Renal cortex interstitium (tissue), 11 donors: ENCODE results near the gene ZMIZ2. TPM values are rescaled to one million over a fixed set of nuclear protein-coding genes. Genes with fewer than 3 reads are reported as not detected.
"Not testable (repeated sequence)": the region's sequence is repeated elsewhere in the genome, so short reads cannot be mapped to it uniquely, and the experiment has no call there.

Source experiments
- DNase-seq, 11 donors: peaks; one replicate each; pipeline ENCODE4 v3.0.0-alpha.2; 2013; ENCODE audit warnings: low read depth in 9 of 11, low spot score in 4 of 11; ENCODE audit errors: extremely low read depth in 1 of 11
- polyA plus RNA-seq, 3 donors: library from polyadenylated mRNA; unstranded; fragments of 120-200 nt; gene quantifications; one replicate each; pipeline ENCODE4 v1.2.1, GENCODE V29; 2013; ENCODE audit not compliant: insufficient read length in 3 of 3

ZMIZ2 gene
- polyA plus RNA-seq, 3 donors, result 53.9 to 109 (median 72.0) TPM

GRCh38 chr7:44720301-44720700, 28.3 kb upstream of the ZMIZ2 start:
- no peak for DNase-seq

DNA sequence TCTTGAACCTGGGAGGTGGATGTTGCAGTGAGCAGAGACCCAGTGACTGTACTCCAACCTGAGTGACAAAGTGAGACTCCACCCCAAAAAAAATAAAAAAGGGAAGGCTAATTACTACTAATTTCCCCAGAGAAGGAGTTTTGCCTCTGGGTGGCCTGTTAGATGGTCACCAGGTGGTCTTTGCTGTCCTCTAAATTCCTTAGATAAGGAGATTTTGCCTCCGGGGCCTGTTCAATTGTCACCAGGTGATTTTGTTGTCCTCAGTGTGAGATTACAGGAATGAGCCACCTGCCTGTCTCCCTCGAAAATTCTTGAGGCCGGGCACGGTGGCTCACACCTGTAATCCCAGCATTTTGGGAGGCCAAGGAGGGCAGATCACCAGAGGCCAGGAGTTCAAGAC, 24.4 kb upstream of the ZMIZ2 start:
- DNase-seq, result no peak

DNA sequence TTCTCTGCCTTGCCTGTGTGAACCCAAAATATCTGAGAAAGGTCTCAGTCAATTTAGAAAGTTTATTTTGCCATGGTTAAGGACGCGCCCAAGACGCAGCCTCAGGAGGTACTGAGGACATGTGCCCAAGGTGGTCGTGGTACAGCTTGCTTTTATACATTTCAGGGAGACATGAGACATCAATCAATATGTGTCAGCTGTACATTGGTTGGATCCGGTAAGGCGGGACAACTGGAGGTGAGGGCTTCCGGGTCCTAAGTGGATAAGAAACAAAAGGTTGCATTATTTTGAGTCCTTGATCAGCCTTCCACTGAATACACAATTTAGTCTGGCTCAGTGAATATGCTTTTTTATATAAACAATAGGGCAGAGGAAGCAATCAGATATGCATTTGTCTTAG, 22.4 kb upstream of the ZMIZ2 start:
- DNase-seq, result not testable (repeated sequence)

DNA sequence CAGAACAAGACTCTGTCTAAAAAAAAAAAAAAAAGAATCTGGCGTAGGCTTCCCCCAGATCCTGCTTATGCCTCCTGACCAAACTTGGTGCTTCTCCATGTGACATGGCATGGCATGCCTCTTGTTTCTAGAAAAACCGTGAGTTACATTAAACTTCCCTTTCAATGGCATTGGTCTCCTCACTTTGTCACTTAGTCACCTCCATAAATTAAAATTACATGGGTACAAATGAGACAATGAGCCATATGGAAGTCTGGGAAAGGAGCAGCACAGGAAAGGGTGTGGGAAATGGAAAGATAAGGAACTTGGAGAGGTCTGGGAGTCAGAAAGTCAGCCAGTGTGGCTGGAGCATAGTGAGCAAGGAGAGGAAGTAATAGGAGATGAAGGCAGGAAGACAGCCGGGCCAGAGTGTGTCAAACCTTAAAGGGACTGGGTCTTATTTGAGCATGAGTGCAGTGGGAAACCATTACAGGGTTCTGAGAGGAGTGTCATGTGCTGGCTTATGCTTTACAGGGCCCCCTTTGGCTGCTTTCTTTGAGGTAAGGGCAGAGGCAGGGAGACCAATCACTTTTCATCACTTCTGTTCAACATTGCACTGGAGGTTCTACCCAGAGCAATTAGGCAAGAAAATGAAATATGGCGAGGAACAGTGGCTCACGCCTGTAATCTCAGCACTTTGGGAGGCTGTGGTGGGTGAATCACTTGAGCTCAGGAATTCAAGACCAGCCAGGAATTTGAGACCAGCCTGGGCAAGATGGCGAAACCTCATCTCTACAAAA, 21.3 kb upstream of the ZMIZ2 start:
- DNase-seq, result no peak

- DNase-seq, result no peak
Observed at GRCh38 chr7:44727937-44728262, 20.7 kb upstream of the ZMIZ2 start.

GRCh38 chr7:44729949-44730590, 18.6 kb upstream of the ZMIZ2 start:
- no peak for DNase-seq

DNA sequence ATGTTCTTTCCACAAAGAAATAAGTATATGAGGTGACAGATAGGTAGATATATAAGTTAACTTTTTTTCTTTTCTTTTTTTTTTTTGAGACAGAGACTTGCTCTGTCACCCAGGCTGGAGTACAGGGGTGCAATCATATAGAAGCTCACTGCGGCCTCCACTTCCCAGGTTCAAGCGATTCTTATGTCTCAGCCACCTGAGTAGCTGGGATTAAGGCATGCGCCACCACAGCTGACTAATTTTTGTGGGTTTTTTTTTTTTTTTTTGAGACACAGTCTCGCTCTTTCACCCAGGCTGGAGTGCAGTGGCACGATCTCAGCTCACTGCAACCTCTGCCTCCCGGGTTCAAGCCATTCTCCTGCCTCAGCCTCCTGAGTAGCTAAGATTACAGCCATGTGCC, 15.7 kb upstream of the ZMIZ2 start:
- DNase-seq, result not testable (repeated sequence)

GRCh38 chr7:44733708-44734481, 14.8 kb upstream of the ZMIZ2 start:
- no peak for DNase-seq

DNA sequence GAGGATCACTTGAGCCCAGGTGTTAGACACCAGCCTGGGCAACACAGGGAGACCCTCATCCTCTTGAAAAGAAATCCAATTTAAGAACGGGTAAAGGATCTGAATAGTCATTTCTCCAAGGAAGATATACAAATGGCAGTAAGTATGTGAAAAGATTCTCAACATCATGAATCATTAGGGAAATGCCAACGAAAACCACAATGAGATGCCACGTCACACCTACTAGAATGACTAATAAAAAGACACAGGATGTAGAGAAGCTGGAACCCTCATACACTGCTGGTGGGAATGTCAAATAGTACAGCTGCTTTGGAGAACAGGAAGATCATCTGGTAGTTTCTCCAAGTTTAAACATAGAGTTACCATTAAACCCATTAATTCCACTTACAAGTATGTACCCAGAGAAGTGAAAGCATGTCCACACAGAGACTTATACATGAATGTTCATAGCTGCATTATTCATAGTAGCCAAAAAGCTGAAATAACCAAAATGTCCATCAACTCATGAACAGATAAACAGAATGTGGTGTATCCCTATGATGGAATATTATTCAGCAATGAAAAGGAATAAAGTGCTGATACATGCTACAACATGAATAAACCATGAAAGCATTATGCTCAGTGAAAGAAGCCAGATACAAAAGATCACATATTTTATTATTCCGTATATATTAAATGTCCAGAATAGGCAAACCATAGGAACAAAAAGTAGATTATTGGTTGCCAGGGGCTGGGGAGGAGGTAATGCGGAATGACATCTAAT, 13.1 kb upstream of the ZMIZ2 start:
- DNase-seq, result no peak

- no peak for DNase-seq
Observed at GRCh38 chr7:44736896-44737295, 11.8 kb upstream of the ZMIZ2 start.

DNA sequence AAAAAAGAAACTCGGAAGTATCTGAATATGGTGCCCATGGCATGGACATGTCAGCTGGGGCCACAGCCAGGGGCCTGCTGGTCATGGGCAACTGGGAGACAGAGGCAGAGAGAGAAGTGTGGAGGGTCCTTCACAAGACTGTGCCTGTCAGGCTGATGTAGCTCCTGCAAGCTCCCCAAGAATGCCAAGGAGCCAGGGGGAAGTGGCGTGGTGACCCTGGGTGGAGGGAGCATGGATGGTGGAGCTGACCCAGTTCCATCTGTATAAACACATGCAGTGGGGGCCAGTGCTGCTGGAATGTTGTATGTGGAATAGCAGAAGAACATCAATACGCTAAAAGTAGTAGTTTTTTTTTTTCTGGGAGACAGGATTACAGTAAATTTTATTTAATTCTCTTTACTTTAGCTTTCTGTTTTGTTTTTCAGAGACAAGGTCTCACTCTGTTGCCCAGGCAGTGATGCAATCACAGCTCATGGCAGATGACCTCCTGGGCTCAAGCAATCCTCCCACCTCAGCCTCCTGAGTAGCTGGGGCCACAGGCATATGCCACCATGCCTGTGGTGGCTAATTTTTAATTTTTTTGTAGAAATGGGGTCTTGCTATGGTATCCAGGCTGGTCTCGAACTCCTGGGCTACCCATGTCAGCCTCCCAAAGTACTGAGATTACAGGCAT, 10.5 kb upstream of the ZMIZ2 start:
- DNase-seq, result no peak

GRCh38 chr7:44738876-44739665, 9.6 kb upstream of the ZMIZ2 start:
- no peak for DNase-seq

GRCh38 chr7:44740055-44740454, 8.6 kb upstream of the ZMIZ2 start:
- DNase-seq, result no peak

DNA sequence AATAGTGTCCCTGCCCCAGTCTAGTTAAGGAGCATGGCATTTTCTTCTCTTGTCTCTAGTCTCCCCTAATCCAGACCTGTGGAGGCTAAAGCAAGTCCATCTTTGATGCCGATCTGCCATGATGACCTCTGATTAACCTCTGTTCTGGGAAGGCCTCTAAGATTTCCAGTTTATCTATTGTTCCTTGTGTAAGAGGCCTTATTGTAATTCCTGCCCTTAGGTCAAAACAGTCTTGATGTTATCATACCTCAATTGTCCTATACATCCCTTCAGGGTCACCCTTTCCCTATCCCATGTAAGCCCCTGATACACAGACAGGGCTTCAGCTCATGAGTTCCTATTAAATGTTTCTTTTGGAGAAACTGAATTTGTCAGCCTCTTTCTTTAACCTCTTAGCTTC, 4.9 kb upstream of the ZMIZ2 start:
- DNase-seq, result no peak

GRCh38 chr7:44748948-44749731, 493 bp downstream of the ZMIZ2 start:
- DNase-seq, result no peak

GRCh38 chr7:44749992-44750391, 1.3 kb downstream of the ZMIZ2 start:
- no peak for DNase-seq

- no peak for DNase-seq
Observed at GRCh38 chr7:44750424-44750823, 1.8 kb downstream of the ZMIZ2 start.
